ENCODE data around the gene OLA1.

The OLA1 gene

DNA sequence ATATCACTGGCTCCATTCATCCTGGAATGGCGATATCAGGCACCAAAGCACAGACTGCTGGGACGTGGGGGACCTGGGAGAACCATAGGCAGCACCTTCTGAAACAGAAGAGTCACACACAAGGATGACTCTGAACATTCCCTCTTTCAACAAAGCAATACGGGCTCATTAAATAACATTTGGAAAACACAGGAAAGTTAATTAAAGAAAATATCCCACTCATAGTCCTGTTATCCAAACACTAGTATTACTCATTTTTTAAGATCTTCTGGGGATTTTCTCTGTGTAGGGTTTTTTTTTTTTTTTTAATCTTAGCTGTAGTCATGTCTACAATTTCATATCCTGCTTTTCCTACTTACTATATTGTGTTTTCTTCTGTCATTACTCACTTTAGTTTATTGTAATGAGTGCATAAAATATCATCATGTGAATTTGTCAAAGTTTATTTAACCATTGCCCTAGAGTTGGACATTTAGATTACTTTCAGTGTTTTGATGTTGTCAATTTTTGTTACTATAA is 213.2 kb downstream of the OLA1 start:
- no peak for DNase-seq (ENCODE audit: low read depth)

DNA sequence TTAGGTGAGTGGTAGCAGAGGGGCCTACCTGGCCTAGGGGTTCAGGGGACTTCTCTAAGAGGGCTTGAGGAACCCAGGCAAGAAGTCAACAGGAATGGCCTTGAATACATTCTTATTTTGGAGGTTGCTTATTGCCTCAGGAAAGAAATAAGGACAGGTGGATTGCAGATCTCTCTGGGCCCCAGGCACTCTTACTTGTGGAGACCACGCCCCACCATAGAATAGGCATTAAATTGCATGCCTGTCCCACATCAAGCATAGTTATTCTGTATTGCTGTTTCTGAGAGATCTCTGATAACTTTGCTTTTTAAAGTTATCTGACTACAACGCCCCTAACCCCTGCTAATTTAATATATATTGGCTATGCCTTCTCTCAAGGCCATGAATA is 215.2 kb downstream of the OLA1 start:
- no peak for DNase-seq (ENCODE audit: low read depth)

- DNase-seq (ENCODE audit: low read depth) = no peak
These were observed 217.1 kb downstream of the OLA1 start for GRCh38 chr2:174031226-174031625.

GRCh38 chr2:174028935-174029334 is 219.4 kb downstream of the OLA1 start:
- no peak for DNase-seq (ENCODE audit: low read depth)

DNA sequence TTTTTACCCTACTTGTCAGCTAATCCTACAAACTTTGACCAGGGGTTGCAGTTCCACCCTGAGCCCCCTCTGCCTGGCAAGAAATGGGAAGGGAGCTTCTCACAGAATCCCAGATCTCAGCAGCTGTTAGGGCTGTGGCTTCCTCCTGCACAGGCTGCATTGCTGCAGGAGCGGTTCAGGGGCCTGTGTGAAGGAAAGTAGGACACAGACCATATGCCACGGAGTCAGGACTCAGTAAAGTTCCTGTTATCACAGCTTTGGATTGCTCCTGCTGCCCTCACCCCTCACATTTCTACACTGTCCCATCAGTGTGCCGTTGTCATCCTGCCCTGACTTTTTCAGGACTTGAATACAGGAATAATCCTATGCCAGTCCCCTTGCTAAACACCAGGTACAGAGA is 220.4 kb downstream of the OLA1 start:
- DNase-seq (ENCODE audit: low read depth) = no peak

DNA sequence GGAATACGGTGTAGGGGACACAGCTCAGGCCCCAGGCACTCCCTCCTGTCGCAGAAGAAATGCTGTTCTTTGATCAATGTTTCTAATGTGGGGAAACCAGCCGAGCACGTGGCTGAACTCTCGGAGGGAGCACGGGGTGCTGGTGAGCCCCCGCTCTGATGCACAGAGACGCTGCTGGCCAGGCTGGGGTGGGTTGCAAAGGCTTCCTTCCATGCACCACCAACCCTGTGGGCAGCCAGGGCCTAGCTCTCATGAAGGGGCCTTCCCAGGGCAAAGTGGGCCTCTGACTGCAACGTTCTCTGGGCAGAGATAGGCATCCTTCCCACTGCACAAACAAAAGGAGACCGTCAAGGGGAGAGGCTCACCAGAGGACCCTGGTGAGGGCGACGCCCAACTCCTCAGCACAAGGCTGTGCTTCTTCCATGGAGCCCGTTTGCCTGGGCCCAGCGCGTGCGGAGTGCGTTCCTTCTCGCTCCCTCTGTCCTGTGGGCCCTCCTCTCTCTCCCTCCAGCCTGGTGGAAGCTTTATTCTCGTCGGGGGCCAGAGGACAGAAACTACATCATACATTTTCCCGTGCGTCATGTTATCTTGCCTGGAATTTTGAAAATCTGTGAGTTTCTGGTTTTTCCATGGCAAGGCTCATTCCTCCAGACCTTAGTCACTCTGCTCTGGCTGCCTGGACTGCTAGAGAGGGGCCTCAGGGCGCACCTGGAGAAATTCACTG is 222.0 kb downstream of the OLA1 start:
- no peak for DNase-seq (ENCODE audit: low read depth)

DNA sequence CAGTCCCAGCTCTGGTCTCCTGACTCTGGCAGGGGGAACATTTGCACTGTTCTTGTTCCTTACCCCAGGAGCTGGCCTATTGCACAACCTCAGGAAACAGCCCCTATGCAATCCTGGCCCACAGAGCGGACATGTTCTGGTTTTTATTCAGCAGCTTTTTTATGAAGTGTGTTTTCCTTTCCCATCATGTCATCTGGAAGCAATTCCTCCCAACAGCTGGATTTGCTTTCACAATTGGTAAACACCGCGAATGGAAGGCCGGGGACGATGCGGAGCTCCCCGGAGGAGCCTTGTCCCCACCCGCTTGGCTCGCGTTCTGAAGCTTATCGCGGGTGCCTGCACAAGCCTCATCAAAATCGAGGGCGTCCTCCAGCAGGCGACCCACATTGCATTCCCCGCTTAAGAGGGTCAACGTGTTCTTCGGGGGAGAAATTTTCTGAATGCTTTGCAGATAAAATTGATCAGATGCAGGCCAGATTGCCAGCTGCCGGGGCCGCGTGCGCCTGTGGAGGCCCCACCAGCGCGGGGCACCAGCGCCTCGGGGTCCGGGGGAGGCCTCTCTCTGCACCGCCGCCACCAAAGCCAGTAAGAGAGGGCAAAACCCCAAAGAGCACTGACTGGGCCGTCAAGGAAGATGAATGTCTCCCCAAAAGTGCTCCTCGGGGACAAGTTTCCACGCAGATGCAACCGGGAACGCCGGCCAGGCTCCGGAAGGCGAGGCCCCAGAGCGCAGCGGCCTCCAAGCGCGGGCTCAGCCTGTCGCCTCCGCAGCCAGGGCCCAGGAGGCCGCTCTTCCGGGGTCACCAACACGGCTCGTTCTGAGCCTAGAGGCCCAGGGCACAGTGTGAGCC is 222.8 kb downstream of the OLA1 start:
- DNase-seq (ENCODE audit: low read depth) = no peak

- DNase-seq (ENCODE audit: low read depth) = no peak
These were observed 223.6 kb downstream of the OLA1 start for GRCh38 chr2:174024524-174025270.

DNA sequence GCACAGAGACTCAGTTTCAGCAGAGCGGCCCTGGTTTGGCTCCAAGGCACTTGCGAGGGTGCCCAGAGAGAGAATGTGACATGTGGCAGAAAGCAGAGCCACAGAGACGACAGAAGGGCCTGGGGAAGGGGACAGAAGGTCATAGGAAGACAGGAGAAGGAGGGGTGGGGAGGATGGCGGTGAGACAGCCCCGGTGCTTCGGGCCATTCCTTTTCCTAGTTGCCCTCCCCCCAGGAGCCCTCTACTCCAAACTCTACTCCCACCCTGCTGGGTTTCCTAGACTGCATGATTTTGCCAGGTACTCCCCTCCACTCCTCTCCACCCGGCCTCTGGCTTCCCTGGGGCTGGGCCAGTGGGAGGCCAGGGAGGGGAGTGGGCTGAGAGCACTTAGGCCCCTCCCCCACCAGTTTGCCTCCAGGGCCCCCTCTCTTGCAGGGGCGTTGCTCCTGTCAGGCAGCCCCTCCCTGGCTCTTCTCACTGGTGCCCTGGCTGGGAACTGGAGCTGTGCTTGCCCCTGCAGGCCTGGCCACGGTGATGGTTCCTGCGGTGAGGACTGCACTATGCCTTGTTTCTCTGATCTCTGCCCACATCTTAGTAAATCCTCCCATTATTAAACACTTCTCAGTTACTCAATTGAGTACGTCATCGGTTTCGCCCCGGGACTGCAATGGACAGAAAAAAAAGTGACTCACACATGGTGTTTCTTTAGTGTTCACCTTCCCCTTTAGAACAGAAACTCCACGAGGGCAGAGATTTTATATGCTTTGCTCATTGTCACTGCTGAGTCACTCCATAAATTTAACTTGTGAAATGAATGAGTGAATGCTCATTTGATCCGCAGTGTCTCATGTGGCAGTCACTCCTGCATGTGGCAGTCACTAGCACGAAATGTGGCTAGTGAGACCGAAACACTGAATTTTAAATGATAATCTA is 224.5 kb downstream of the OLA1 start:
- no peak for DNase-seq (ENCODE audit: low read depth)
